Panc1 (cell line): ENCODE measurements around the gene MTMR4.

ENCODE experiments used
- CTCF ChIP-seq: fragments of 450-650 bp; IDR thresholded peaks from 2 replicates; pipeline ENCODE4 v1.5.1; 2017; ENCODE audit warnings: mild to moderate bottlenecking
- POLR2AphosphoS5 ChIP-seq: IDR thresholded peaks from 2 replicates; pipeline ENCODE4 v1.6.1; 2012; ENCODE audit warnings: mild to moderate bottlenecking, low read depth, low read length, moderate library complexity
- REST ChIP-seq, 2 experiments: IDR thresholded peaks; 2 replicates each; pipeline ENCODE4 v1.6.1; 2011 to 2012; ENCODE audit warnings: low read depth in 2 of 2, control low read depth in 1 of 2, low read length in 1 of 2, mild to moderate bottlenecking in 1 of 2, moderate library complexity in 1 of 2; ENCODE audit not compliant: insufficient read depth in 1 of 2
- SIN3A ChIP-seq: IDR thresholded peaks from 2 replicates; pipeline ENCODE4 v1.6.1; 2012; ENCODE audit warnings: low read depth, mild to moderate bottlenecking, low read length, moderate library complexity, borderline replicate concordance; ENCODE audit not compliant: insufficient read depth
- TCF7L2 ChIP-seq: IDR thresholded peaks from 2 replicates; pipeline ENCODE4 v1.6.1; 2011; ENCODE audit warnings: mild to moderate bottlenecking, low read depth, low read length, inconsistent platforms

- TF ChIP-seq CTCF = no peak
- no peak for TF ChIP-seq SIN3A
- TF ChIP-seq POLR2AphosphoS5 = no peak
- no peak for TF ChIP-seq REST (IDR thresholded peaks at IDR 0.05; ENCODE audit: insufficient read depth in 1 of 2, low read depth in 2 of 2, low read length in 1 of 2)
- TF ChIP-seq TCF7L2 = no peak
These were observed 3.0 kb upstream of the MTMR4 start for GRCh38 chr17:58517378-58517927.
